Pulmonary artery endothelial cell (primary cell): ENCODE data around the gene DNMT3L. TPM values are rescaled to one million over a fixed set of nuclear protein-coding genes. Genes with fewer than 3 reads are reported as not detected.
"Not testable (repeated sequence)": the region's sequence is repeated elsewhere in the genome, so short reads cannot be mapped to it uniquely, and the experiment has no call there.

Source experiments
- DNase-seq: peaks from one replicate; pipeline ENCODE4 v3.0.0-alpha.2; 2011; ENCODE audit warnings: low read depth, low spot score
- total RNA-seq: library from RNA; depleted of rRNA; stranded (reverse); fragments of >200 nt; gene quantifications from 2 replicates; pipeline ENCODE4 v1.2.3, GENCODE V29; 2014

The DNMT3L gene
- total RNA-seq: not detected in 2 replicates

GRCh38 chr21:44261675-44262295 lies at the start of gene DNMT3L:
Gene DNMT3L (minus strand): TSS chr21:44261897. CDS start chr21:44261259, 638 bp downstream.
- no peak for DNase-seq

GRCh38 chr21:44310628-44311507 lies 49.2 kb upstream of the DNMT3L start:
- no peak for DNase-seq

GRCh38 chr21:44306936-44307704 lies 45.4 kb upstream of the DNMT3L start:
- DNase-seq: no peak

GRCh38 chr21:44305691-44306090 lies 44.0 kb upstream of the DNMT3L start:
- no peak for DNase-seq

GRCh38 chr21:44304877-44305293 lies 43.2 kb upstream of the DNMT3L start:
- DNase-seq: peak; percentile 10

- no peak for DNase-seq
Observed at GRCh38 chr21:44304011-44304616, 42.4 kb upstream of the DNMT3L start.

GRCh38 chr21:44303490-44303981 lies 41.8 kb upstream of the DNMT3L start:
- DNase-seq: no peak

- DNase-seq: not testable (repeated sequence)
Observed at GRCh38 chr21:44302573-44303401, 41.1 kb upstream of the DNMT3L start.

- no peak for DNase-seq
Observed at GRCh38 chr21:44301961-44302406, 40.3 kb upstream of the DNMT3L start.

- DNase-seq: no peak
Observed at GRCh38 chr21:44301141-44301540, 39.4 kb upstream of the DNMT3L start.

GRCh38 chr21:44300262-44300959 lies 38.7 kb upstream of the DNMT3L start:
- DNase-seq: no peak

GRCh38 chr21:44299458-44300261 lies 38.0 kb upstream of the DNMT3L start, which contains the start of gene PFKL:
Gene PFKL (plus strand): TSS chr21:44300053. CDS start chr21:44300106, 53 bp downstream.
- no peak for DNase-seq

GRCh38 chr21:44299085-44299457 lies 37.4 kb upstream of the DNMT3L start:
- no peak for DNase-seq

- no peak for DNase-seq
Observed at GRCh38 chr21:44298301-44298700, 36.6 kb upstream of the DNMT3L start.

GRCh38 chr21:44297525-44298290 lies 36.0 kb upstream of the DNMT3L start:
- DNase-seq: peak; percentile 50

GRCh38 chr21:44296916-44297315 lies 35.2 kb upstream of the DNMT3L start:
- DNase-seq: no peak

GRCh38 chr21:44296103-44296519 lies 34.4 kb upstream of the DNMT3L start:
- no peak for DNase-seq

GRCh38 chr21:44295646-44296045 lies 33.9 kb upstream of the DNMT3L start:
- DNase-seq: no peak
